Kidney tubule cell (primary cell): ENCODE data around the gene CDH4.
A peak's percentile ranks its signal among the peaks of the same experiment; 100 is the strongest.

Experiments
- DNase-seq: peaks from one replicate; pipeline ENCODE4 v3.0.0-alpha.2; 2018; ENCODE audit warnings: low spot score

The CDH4 gene

GRCh38 chr20:61918548-61918947, 666.5 kb downstream of the CDH4 start:
- DNase-seq, result no peak

DNA sequence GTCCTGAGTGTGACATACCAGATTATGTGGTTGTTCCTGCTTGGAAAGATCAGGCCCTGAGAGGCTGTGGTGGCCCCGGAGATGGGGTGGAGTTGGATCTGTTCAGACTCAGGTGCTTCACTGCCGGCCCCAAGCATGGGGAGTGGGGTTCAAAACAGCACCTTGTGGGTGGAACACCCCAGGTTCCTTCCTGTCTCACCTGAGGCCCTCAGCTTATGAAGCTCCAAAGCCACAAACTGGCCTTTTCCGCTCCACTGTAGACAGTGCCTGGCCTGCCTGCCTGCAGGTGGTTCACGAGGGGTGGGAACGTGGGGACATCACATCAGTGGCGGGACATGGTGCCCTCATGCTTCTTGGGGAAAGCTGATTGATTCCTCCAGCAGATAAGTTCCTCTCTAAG, 667.2 kb downstream of the CDH4 start:
- no peak for DNase-seq

DNA sequence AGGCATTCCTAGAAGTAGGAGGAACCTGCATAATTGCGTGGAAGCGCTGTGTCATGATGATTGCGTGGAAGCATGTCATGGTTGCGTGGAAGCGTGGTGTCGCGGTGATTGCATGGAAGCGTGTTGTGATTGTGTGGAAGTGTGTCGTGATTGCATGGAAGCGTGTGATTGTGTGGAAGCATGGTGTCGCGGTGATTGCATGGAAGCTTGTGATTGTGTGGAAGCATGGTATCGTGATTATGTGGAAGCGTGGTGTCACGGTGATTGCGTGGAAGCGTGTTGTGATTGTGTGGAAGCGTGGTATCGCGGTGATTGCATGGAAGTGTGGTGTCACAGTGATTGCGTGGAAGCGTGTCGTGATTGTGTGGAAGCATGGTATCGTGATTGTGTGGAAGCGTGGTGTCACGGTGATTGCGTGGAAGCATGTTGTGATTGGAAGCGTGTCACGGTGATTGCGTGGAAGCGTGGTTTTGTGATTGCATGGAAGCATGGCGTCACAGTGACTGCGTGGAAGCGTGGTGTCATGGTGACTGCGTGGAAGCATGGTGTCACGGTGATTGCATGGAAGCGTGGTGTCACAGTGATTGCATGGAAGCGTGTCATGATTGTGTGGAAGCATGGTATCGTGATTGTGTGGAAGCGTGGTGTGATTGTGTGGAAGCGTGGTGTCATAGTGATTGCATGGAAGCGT, 667.8 kb downstream of the CDH4 start:
- DNase-seq, result no peak

DNA sequence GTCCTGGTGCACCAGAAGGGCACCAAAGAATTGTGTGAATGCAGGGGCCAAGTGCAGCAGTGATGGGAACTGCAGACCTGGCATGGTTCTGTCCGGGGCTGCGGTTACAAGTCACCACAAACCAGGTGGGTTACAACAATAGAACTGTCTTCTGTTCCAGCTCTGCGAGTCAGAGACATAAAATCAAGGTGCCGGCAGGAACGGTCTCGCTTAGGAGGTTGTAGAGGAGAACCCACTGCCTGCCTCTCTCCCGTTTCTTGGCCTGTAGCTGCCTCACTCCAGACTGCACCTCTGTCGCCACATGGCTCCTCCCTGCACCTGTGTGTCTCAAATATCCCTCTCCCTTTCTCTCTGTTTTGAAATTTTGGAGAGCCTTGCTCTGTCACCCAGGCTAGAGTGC, 670.4 kb downstream of the CDH4 start:
- no peak for DNase-seq

DNA sequence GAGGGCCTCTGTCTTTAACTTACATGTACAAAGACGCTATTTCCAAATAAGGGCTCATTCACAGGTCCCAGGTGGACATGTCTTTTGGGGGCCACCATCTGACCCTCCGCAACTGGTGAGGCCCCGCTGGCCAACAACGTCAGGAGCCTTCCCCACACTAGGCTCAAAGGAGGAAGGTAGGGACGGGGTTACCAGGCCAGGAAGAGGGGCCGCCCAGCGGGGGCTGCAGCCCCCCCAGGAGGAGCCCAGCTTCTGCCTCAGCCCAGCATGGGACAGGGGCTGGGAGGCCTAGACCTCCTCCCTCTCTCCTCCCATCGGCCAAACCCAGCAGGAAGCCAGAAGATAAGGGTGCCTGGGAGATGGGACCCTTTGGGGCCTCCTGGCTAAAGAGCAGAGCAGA, 670.9 kb downstream of the CDH4 start:
- no peak for DNase-seq

DNA sequence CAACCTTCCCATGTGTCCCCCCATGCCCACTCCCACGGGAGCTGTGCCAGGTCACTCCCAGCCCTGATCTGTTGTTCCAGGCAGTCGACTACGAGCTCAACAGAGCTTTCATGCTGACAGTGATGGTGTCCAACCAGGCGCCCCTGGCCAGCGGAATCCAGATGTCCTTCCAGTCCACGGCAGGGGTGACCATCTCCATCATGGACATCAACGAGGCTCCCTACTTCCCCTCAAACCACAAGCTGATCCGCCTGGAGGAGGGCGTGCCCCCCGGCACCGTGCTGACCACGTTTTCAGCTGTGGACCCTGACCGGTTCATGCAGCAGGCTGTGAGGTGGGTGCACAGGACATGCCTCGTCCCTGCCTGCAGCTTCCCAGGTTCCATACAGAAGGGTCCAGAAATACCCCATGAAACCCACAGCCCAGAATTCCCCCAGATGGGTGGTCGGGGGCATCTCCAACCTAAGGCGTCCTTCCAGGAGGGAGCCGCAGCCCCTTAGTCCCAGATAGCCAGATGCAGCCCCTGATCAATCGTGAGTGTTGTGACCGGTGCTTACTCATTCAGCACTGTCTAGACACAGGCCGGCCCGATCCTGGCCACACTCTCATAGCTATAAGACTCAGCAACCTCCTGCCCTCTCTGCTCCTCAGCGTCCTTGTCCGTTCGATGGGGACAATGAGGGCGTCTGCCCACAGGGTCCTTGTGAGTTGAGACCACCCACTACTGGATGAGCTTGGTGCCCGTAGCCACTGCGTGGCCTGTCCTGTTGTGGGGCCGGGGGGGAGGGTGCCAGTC, 671.5 kb downstream of the CDH4 start:
- no peak for DNase-seq

DNA sequence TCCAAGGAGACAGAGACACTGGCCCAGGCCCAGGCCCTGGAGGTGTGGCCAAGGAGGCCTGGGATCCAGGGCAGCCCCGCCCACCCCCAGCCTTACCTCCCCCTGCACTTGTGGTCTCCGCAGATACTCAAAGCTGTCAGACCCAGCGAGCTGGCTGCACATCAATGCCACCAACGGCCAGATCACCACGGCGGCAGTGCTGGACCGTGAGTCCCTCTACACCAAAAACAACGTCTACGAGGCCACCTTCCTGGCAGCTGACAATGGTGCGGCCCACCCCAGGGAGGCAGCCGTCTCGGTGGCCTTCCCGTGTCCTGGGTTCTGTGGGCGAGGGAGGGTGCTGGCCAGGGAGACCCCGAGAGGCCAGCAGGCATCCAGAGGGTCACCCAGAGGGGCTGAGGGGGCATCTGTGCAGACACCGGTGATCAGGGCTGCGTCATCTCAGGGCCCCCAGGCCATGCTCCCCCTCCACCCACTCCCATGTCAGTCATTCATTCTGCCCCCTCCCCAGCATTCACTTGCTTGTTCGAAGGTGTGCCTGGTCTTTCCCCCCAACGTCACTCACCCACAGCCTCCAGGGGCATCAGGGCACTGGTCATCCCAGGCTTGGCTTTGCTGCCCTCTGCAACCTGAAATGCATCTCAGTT, 672.3 kb downstream of the CDH4 start:
- no peak for DNase-seq

DNA sequence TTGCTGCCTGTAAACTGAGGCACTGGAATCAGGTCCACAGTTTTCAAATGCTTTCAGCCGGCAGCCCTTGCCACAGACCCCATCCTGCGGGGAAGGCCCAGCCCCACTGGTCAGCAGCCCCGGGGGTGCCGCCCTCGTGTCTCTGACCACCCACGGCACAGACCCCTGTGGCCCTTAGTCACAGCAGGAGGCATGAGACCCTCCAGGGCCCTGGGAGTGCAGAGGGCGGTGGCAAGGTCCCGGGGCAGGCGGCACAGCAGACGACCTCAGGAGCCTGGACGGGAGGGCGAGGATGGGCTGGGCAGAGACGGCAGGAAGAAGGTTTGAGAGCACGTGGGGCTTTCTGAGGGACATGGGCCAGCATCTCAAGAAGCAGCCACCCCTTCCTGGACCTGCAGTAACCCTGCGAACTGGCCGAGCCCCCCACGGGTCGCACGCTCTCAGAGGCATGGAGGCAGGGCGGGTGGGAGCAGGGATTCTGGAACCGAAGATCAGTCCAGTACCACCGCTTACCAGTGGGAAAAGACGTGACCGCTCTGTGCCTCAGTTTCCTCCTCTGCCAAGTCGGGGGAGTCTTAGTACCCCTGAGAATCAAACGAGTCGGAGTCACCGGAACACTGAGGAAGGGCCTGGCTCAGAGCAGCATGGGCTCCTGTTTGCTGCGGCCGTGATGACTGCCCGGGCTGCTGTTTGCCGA, 672.9 kb downstream of the CDH4 start:
- no peak for DNase-seq

DNA sequence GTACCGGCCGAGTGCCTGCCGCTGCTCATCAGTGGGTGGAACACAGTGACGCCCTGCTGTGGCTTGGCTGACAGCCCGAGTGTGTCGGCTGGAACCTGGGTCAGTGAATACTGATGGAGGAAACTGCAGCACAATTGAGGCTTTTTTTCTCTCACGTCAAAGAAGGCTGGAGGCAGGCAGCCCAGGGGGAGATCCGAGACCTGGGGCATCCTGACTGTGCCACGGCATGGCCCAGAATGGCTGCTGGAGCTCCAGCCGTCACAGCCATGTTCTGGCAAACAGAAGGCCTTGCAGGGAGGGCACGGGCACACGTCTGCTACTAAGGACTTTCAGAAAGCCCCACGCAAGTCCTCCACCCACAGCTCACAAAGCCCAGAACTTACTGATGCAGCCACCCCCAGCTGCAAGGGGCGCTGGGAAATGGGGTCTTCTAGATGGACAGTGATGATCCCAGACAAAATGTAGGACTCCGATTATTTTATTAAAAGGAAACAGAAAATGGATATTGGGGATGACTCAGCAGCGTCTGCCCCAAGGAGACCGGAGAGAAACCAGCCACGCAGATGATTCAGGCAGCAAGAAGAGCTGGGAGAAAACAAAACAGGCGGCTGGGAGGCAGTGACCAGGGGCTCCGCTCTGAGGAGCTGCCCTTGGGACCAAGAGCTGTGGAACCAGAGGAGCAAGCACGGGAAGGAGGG, 673.6 kb downstream of the CDH4 start:
- peak; percentile 46 for DNase-seq

- DNase-seq, result no peak
Measured at GRCh38 chr20:61926253-61926613, 674.2 kb downstream of the CDH4 start.

DNA sequence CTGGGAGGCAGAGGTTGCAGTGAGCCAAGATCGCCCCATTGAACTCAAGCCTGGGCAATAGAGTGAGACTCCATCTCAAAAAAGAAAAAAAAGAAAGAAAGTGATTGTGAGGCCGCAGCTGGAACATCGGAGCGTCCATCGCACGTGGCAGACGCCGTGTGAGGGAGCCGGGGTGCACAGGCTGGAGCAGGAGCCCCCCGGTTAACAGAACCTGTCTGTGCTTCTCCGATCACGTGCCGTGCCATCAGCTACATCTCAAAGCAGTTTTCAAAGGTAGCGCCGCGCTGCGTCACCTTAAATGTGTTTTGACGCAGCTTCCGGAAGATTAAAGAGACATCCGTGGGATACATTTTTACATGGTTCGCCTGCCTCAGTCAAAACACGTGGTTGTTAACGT, 674.7 kb downstream of the CDH4 start:
- DNase-seq, result no peak

DNA sequence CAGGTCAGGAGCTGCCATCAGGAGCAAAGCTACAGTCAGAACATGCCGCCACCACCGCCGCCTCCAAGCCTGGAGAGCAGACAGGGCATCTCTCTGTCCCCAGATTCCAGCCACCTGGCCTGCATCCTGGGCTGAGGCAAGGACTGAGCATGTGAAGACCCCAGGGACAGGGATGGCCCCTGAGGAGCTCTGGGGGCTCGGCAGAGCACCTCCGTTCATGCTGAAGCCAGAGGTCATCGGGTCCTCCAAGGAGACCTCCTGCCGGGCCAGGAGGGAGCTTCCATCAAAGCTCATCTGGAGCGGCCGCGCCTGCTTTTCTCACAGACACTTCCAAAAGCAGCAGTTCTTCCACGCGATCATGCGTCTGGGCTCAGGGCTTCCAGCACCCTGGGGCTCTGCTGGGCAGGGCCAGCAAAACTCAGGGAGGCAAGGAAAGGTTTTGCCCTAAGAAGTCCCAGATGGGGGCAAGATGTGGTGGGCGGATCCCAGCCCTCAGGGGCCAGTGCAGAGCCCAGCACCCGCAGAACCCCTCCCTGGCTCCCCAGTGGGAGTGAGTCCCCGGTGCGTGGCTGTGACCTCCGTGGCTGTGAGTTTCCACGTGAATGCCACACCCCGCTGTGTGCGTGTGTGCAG, 675.2 kb downstream of the CDH4 start:
- no peak for DNase-seq

DNA sequence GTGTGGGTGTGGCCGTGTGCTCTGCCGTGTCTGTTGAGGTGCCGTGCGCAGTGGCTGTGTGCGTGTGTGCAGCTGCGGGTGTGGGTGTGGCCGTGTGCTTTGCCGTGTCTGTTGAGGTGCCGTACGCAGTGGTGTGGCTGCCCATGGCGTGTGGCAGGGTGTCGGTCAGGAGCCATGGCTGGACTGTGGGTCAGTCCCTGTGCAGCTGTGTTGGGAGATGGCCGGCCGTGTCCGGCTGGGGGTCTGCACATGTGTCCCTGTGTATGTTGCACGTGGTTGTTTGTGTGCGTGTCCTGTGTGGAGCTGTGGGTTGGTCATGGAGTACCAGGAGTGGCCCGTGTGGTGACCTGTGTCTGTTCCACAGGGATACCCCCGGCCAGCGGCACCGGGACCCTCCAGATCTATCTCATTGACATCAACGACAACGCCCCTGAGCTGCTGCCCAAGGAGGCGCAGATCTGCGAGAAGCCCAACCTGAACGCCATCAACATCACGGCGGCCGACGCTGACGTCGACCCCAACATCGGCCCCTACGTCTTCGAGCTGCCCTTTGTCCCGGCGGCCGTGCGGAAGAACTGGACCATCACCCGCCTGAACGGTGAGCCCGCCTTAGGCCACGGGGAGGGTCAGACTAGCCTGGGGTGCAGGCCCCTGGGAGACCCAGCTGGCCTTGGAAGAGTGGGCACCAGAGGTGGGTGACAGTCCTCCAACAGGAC, 675.9 kb downstream of the CDH4 start:
- DNase-seq, result no peak

DNA sequence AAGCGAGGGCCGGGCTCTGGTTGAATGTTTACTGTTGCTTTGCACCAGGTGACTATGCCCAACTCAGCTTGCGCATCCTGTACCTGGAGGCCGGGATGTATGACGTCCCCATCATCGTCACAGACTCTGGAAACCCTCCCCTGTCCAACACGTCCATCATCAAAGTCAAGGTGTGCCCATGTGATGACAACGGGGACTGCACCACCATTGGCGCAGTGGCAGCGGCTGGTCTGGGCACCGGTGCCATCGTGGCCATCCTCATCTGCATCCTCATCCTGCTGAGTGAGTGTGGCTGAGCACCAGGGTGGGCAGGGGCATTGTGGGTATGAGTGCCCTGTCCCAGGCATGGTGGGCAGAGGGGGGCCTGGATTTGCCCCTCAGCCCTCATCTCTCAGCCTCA, 677.5 kb downstream of the CDH4 start:
- no peak for DNase-seq

DNA sequence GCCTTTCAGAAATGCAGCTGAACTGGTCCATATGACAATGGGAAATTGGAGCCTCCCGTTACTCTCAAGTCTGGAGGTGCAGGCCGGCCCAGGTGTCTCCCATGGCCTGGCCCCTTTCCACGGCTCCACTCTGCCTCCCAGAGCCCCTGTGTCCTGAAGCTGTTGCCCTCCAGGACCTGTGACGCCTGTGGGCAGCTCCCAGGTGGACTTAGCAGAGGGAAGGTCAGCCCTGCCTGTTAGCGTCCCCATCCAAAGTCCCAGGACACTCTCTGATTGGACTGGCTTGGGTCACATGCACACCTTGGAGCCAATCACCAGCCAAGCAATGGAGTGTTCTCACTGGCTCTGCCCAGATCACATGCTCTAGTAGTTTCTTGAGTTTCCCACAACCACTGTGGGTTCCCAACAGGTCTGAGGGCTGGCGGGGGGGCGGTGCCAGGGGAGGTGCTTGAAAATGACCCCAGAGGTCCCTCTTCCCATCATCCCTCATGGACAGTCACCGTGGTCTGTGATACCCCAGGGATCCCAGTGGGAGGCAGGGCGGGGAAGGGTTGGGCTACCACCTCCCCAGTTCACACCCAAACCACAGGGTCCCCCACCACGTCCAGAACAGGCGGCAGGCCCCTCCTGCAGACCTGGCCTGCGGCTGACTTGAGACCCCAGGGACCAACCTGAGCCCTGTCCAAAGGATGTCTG, 678.1 kb downstream of the CDH4 start:
- DNase-seq, result no peak

GRCh38 chr20:61930776-61931475, 678.9 kb downstream of the CDH4 start:
- DNase-seq, result no peak

GRCh38 chr20:61931476-61932198, 679.6 kb downstream of the CDH4 start:
- no peak for DNase-seq

DNA sequence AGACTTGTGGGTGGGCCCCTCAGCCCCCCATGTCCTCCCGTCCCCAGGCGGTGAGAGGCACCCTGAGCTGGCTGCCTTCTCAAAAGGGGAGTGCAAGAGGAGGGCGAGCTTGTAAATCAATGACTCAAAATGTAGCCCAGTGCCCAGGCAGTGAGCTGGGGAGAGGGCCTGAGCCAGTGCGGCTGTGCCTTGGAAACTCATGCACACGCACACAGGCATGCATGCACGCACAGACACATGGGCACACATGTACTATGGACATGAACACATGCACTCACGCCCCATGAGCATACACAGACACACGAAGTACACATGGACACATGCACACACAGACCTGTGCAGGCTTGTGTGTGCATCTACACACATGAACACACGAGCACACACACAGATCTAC, 680.1 kb downstream of the CDH4 start:
- no peak for DNase-seq
